ENCODE measurements around the gene GATA1. TPM values are rescaled to one million over a fixed set of nuclear protein-coding genes. Genes with fewer than 3 reads are reported as not detected.

The GATA1 gene
- total RNA-seq, 1 donor from 2014 or later, result 1.2 TPM

Small RNAs within 50 kb of the gene (small RNA-seq; reads per million reads assigned to genes)
- gene RNU6-29P, result not detected

Other genes starting within 250 kb of the GATA1 start
- gene TBC1D25, start 246.9 kb upstream of the GATA1 start, total RNA-seq, result 13.8 TPM
- gene RBM3, start 212.1 kb upstream of the GATA1 start, total RNA-seq, result 148 TPM
- gene WDR13, start 189.1 kb upstream of the GATA1 start, total RNA-seq, result 111 TPM
- 4.4 TPM for gene WAS, start 102.8 kb upstream of the GATA1 start, total RNA-seq
- gene SUV39H1, start 89.9 kb upstream of the GATA1 start, total RNA-seq, result 2.2 TPM
- gene GLOD5, start 24.8 kb upstream of the GATA1 start, total RNA-seq, result not detected
- gene HDAC6, start 15.5 kb downstream of the GATA1 start, total RNA-seq, result 67.8 TPM
- gene ERAS, start 39.9 kb downstream of the GATA1 start, total RNA-seq, result not detected
- gene PCSK1N, start 49.0 kb downstream of the GATA1 start, total RNA-seq, result 15.0 TPM
- 43.5 TPM for gene TIMM17B, start 111.2 kb downstream of the GATA1 start, total RNA-seq
- 67.5 TPM for gene PQBP1, start 111.3 kb downstream of the GATA1 start, total RNA-seq
- gene SLC35A2, start 125.1 kb downstream of the GATA1 start, total RNA-seq, result 7.1 TPM
- gene PIM2, start 132.4 kb downstream of the GATA1 start, total RNA-seq, result 11.5 TPM
- gene OTUD5, start 171.0 kb downstream of the GATA1 start, total RNA-seq, result 44.7 TPM
- 2.0 TPM for gene KCND1, start 185.3 kb downstream of the GATA1 start, total RNA-seq
- 27.5 TPM for gene GRIPAP1, start 215.7 kb downstream of the GATA1 start, total RNA-seq

Data from vagina (tissue), 1 donor.